Cerebellar nuclear complex (tissue), 1 donor: ENCODE measurements around the gene EXOSC7.

Experiments
- DNase-seq, 2 experiments: peaks; one replicate each; lab custom pipeline; 2025; lab: John Stamatoyannopoulos, UW

The EXOSC7 gene

GRCh38 chr3:45055411-45056143, 79.5 kb downstream of the EXOSC7 start:
- no peak for DNase-seq

- DNase-seq, result no peak
Measured at GRCh38 chr3:45056608-45057301, 80.7 kb downstream of the EXOSC7 start.

- DNase-seq, result no peak
Measured at GRCh38 chr3:45057557-45057956, 81.5 kb downstream of the EXOSC7 start.

GRCh38 chr3:45059132-45059531, 83.1 kb downstream of the EXOSC7 start:
- DNase-seq, result no peak

- no peak for DNase-seq
Measured at GRCh38 chr3:45060165-45060892, 84.3 kb downstream of the EXOSC7 start.
